Endothelial cell of umbilical vein (primary cell): ENCODE results near the gene FUT9. TPM values are rescaled to one million over a fixed set of nuclear protein-coding genes. Genes with fewer than 3 reads are reported as not detected.

Source experiments
- BruUV-seq: library from RNA; stranded (reverse); fragments of 400-500 nt; replicated peaks from 2 replicates; lab custom pipeline; 2021; lab: Mats Ljungman, UMichigan
- CTCF ChIA-PET: fragments of 300-600, 350-600 bp; sonication (Branson Sonifier 250); formaldehyde crosslinking; loops from one replicate; lab custom pipeline; 2021; ENCODE audit warnings: antibody characterized with exemption, inconsistent platforms; lab: Charles Lee
- POLR2A ChIA-PET: fragments of 300-600, 350-600 bp; sonication (Branson Sonifier 250); formaldehyde crosslinking; loops from one replicate; lab custom pipeline; 2021; ENCODE audit warnings: antibody characterized with exemption, inconsistent platforms; lab: Charles Lee
- DNase-seq: peaks from one replicate; pipeline ENCODE4 v3.0.0-alpha.2; 2011; ENCODE audit warnings: low read depth, low spot score
- FAIRE-seq: peaks from 2 replicates; lab custom pipeline; 2011; peaks lifted over from hg19 to GRCh38; lab: Jason Lieb, UNC
- H2AFZ ChIP-seq: 2 replicates; pipeline ENCODE4 v1.6.0; 2012; ENCODE audit warnings: low read depth, low read length, control low read depth, inconsistent platforms
- H3K27ac ChIP-seq: 2 replicates; pipeline ENCODE4 v1.5.1; 2011; ENCODE audit warnings: low read depth, mild to moderate bottlenecking, control low read depth, low read length, moderate library complexity; ENCODE audit not compliant: insufficient read depth
- H3K27me3 ChIP-seq, 2 experiments: 2 replicates each; pipeline versions ENCODE4 v1.6.0 to v1.6.1; 2011; ENCODE audit warnings: low read length in 2 of 2, mixed read lengths in 1 of 2; ENCODE audit not compliant: control insufficient read depth in 2 of 2, insufficient read depth in 2 of 2
- H3K36me3 ChIP-seq, 2 experiments: 2 replicates in 1 of 2; 3 replicates in 1 of 2; pipeline ENCODE4 v1.5.1; 2011; ENCODE audit warnings: low read length in 2 of 2, mild to moderate bottlenecking in 1 of 2, moderate library complexity in 1 of 2; ENCODE audit not compliant: control insufficient read depth in 2 of 2, insufficient read depth in 2 of 2; ENCODE audit errors: extremely low read depth in 1 of 2
- H3K4me1 ChIP-seq: 3 replicates; pipeline ENCODE4 v1.5.1; 2011; ENCODE audit warnings: mild to moderate bottlenecking, low read length; ENCODE audit not compliant: control insufficient read depth, insufficient read depth; ENCODE audit errors: extremely low read depth
- H3K4me2 ChIP-seq: 2 replicates; pipeline ENCODE4 v1.6.1; 2011; ENCODE audit warnings: low read length, control low read depth, mixed read lengths; ENCODE audit not compliant: insufficient read depth
- H3K4me3 ChIP-seq, 3 experiments: fragments of 200-600 bp in 1 of 3; sonication (generic), shearing (Covaris generic) in 1 of 3; replicated peaks in 1 of 3; 2 replicates each; pipeline ENCODE4 v1.5.1; 2011 to 2016; ENCODE audit warnings: control low read depth in 3 of 3, low read length in 3 of 3, mild to moderate bottlenecking in 2 of 3, inconsistent platforms in 1 of 3, low read depth in 1 of 3, moderate library complexity in 1 of 3; ENCODE audit not compliant: insufficient read depth in 1 of 3
- H3K79me2 ChIP-seq: 2 replicates; pipeline ENCODE4 v1.6.0; 2012; ENCODE audit warnings: low read length, inconsistent platforms; ENCODE audit not compliant: control insufficient read depth, insufficient read depth
- H3K9ac ChIP-seq: replicated peaks from 2 replicates; pipeline ENCODE3; 2011; ENCODE audit warnings: low read length, control low read depth; ENCODE audit not compliant: insufficient read depth; ENCODE audit errors: extremely low read depth
- H3K9me1 ChIP-seq: replicated peaks from 3 replicates; pipeline ENCODE4 v1.6.0; 2011; ENCODE audit warnings: mild to moderate bottlenecking, low read length; ENCODE audit not compliant: control insufficient read depth, insufficient read depth; ENCODE audit errors: extremely low read depth
- H3K9me3 ChIP-seq: replicated peaks from 2 replicates; pipeline ENCODE4 v1.5.1; 2012; ENCODE audit warnings: low read length, inconsistent platforms; ENCODE audit not compliant: control insufficient read depth, insufficient read depth
- H4K20me1 ChIP-seq: replicated peaks from 2 replicates; pipeline ENCODE3; 2011; ENCODE audit warnings: mild to moderate bottlenecking, low read length; ENCODE audit not compliant: control insufficient read depth, insufficient read depth; ENCODE audit errors: extremely low read depth
- CTCF ChIP-seq, 2 donors: IDR thresholded peaks; 1 replicate in 1 of 2; 2 replicates in 1 of 2; pipeline ENCODE4 v1.5.1; 2011; ENCODE audit warnings: low read length in 2 of 2, mild to moderate bottlenecking in 2 of 2, moderate library complexity in 2 of 2, control low read depth in 1 of 2, inconsistent platforms in 1 of 2, low read depth in 1 of 2; ENCODE audit not compliant: insufficient read depth in 1 of 2; ENCODE audit errors: extremely low read depth in 1 of 2
- EZH2 ChIP-seq: IDR thresholded peaks from 2 replicates; pipeline ENCODE4 v1.6.1; 2012; ENCODE audit warnings: borderline replicate concordance, low read depth, mild to moderate bottlenecking, moderate library complexity, low read length, inconsistent platforms; ENCODE audit not compliant: severe bottlenecking
- FOS ChIP-seq: IDR thresholded peaks from 2 replicates; pipeline ENCODE4 v1.6.1; 2011; ENCODE audit warnings: mild to moderate bottlenecking, low read length, moderate library complexity, borderline replicate concordance; ENCODE audit not compliant: insufficient read depth
- GATA2 ChIP-seq: IDR thresholded peaks from 2 replicates; pipeline ENCODE4 v1.7.0; 2011; ENCODE audit warnings: low read depth, mild to moderate bottlenecking, moderate library complexity, mixed read lengths, low read length; ENCODE audit not compliant: insufficient read length, insufficient read depth
- JUN ChIP-seq: IDR thresholded peaks from 2 replicates; pipeline ENCODE4 v1.6.1; 2011; ENCODE audit warnings: borderline replicate concordance, low read depth; ENCODE audit not compliant: insufficient read length, insufficient read depth
- MAX ChIP-seq: IDR thresholded peaks from 2 replicates; pipeline ENCODE4 v1.6.1; 2011; ENCODE audit not compliant: insufficient read depth, insufficient read length
- MYC ChIP-seq: IDR thresholded peaks from one replicate; pipeline ENCODE4 v1.6.1; 2011; ENCODE audit warnings: mild to moderate bottlenecking, low read depth, low read length
- POLR2A ChIP-seq: IDR thresholded peaks from 2 replicates; pipeline ENCODE4 v1.6.1; 2012; ENCODE audit warnings: low read depth, mild to moderate bottlenecking, control low read depth, low read length
- POLR2AphosphoS5 ChIP-seq: IDR thresholded peaks from 2 replicates; pipeline ENCODE4 v1.6.1; 2012; ENCODE audit warnings: low read depth, mild to moderate bottlenecking, control low read depth, low read length, moderate library complexity; ENCODE audit not compliant: insufficient read depth
- dilution Hi-C: fragments of 300-500 bp; cut with MboI; formaldehyde crosslinking; loops from one replicate; pipeline ENCODE4 v1.15.0; 2019; ENCODE audit warnings: low sequenced_read_pairs; ENCODE audit not compliant: extremely low pct_ligation_motif_present
- intact Hi-C: fragments of 100-400 bp; cut with micrococcal nuclease; formaldehyde crosslinking; loops from one replicate; pipeline ENCODE4 v1.10.0; 2022
- polyA plus RNA-seq, 4 experiments: library from polyadenylated mRNA; depleted of rRNA in 3 of 4; stranded (reverse) in 3 of 4; unstranded in 1 of 4; fragments of >200 nt; gene quantifications; 2 replicates each; pipeline versions ENCODE4 v1.2.1 to v1.2.3, GENCODE V29; 2011 to 2012; ENCODE audit warnings: missing spikeins in 1 of 4
- total RNA-seq: library from RNA; stranded (reverse); gene quantifications from 2 replicates; pipeline ENCODE4 v1.2.3, GENCODE V29; 2021

The FUT9 gene
- total and polyA plus RNA-seq, 2 donors (not counting 3 experiments of a cell fraction or from before 2014, with no cell fraction given) = not detected

GRCh38 chr6:96089173-96089572 lies 73.4 kb downstream of the FUT9 start:
- H4K20me1 ChIP-seq = no peaks in the 10 kb centered on the region
- POLR2A ChIA-PET = no interaction called here
- H3K4me1 ChIP-seq = no peaks in the 10 kb centered on the region
- CTCF ChIA-PET = no interaction called here
- H3K79me2 ChIP-seq = no peaks in the 10 kb centered on the region
- no peak overlapping the region for H3K27ac ChIP-seq
- H3K4me2 ChIP-seq = no peak overlapping the region
- no peak overlapping the region for H2AFZ ChIP-seq
- H3K36me3 ChIP-seq = no peaks in the 10 kb centered on the region
- intact Hi-C loops = no loop called here
- no peak overlapping the region for H3K9ac ChIP-seq
- H3K27me3 ChIP-seq = no peaks in the 10 kb centered on the region
- BruUV-seq = no TSS peak
- H3K9me1 ChIP-seq = no peaks in the 10 kb centered on the region
- dilution Hi-C loops = no loop called here
- H3K4me3 ChIP-seq = no peak overlapping the region
- FAIRE-seq = no peak
- TF ChIP-seq POLR2AphosphoS5 = no peak
- TF ChIP-seq FOS = no peak
- TF ChIP-seq GATA2 = no peak
- no peak for TF ChIP-seq JUN
- TF ChIP-seq CTCF (IDR thresholded peaks at IDR 0.05; ENCODE audit: extremely low read depth in 1 of 2, insufficient read depth in 1 of 2, low read depth in 1 of 2, low read length in 2 of 2) = no peak
- TF ChIP-seq MYC = no peak
- TF ChIP-seq MAX = no peak
- no peak for TF ChIP-seq POLR2A
- TF ChIP-seq EZH2 = no peak
- H3K9me3 ChIP-seq = peaks cover 2% of the 10 kb centered on the region
- no peak for DNase-seq
